HG03571 (cell line): ENCODE results near the gene MTMR3.

Source experiments
- ATAC-seq: cut with Tn5 transposase; IDR thresholded peaks from one replicate; pipeline ENCODE4 v1.9.1; 2021; ENCODE audit not compliant: unreplicated experiment

MTMR3 gene

GRCh38 chr22:30023099-30023660 is 140.2 kb downstream of the MTMR3 start:
- ATAC-seq, result no peak

GRCh38 chr22:30024231-30024630 is 141.3 kb downstream of the MTMR3 start:
- ATAC-seq, result no peak

- ATAC-seq, result no peak
Measured at GRCh38 chr22:30025221-30025620, 142.2 kb downstream of the MTMR3 start.

- no peak for ATAC-seq
Measured at GRCh38 chr22:30026756-30027155, 143.8 kb downstream of the MTMR3 start.

GRCh38 chr22:30027169-30027568 is 144.2 kb downstream of the MTMR3 start:
- ATAC-seq, result no peak

- no peak for ATAC-seq
Measured at GRCh38 chr22:30027791-30028190, 144.8 kb downstream of the MTMR3 start.

GRCh38 chr22:30028731-30029130 is 145.8 kb downstream of the MTMR3 start:
- no peak for ATAC-seq

- no peak for ATAC-seq
Measured at GRCh38 chr22:30029512-30029911, 146.5 kb downstream of the MTMR3 start.

GRCh38 chr22:30030329-30030728 is 147.4 kb downstream of the MTMR3 start:
- ATAC-seq, result no peak

GRCh38 chr22:30031328-30031727 is 148.4 kb downstream of the MTMR3 start:
- ATAC-seq, result no peak

- ATAC-seq, result no peak
Measured at GRCh38 chr22:30031764-30032455, 148.9 kb downstream of the MTMR3 start.

- no peak for ATAC-seq
Measured at GRCh38 chr22:30033137-30033536, 150.2 kb downstream of the MTMR3 start.

GRCh38 chr22:30033901-30034300 is 150.9 kb downstream of the MTMR3 start:
- ATAC-seq, result no peak

GRCh38 chr22:30036656-30037055 is 153.7 kb downstream of the MTMR3 start:
- no peak for ATAC-seq

- ATAC-seq, result no peak
Measured at GRCh38 chr22:30038219-30038618, 155.2 kb downstream of the MTMR3 start.

- no peak for ATAC-seq
Measured at GRCh38 chr22:30040499-30041260, 157.7 kb downstream of the MTMR3 start.

- ATAC-seq, result no peak
Measured at GRCh38 chr22:30041475-30041874, 158.5 kb downstream of the MTMR3 start.

- ATAC-seq, result no peak
Measured at GRCh38 chr22:30041881-30042280, 158.9 kb downstream of the MTMR3 start.

GRCh38 chr22:30043161-30043560 is 160.2 kb downstream of the MTMR3 start:
- ATAC-seq, result no peak

GRCh38 chr22:30044369-30044768 is 161.4 kb downstream of the MTMR3 start:
- no peak for ATAC-seq

- ATAC-seq, result no peak
Measured at GRCh38 chr22:30044881-30045493, 162.0 kb downstream of the MTMR3 start.

- ATAC-seq, result no peak
Measured at GRCh38 chr22:30045494-30045887, 162.5 kb downstream of the MTMR3 start.
